Measurements from ENCODE around the gene MED25.
"Not testable (repeated sequence)": the region's sequence is repeated elsewhere in the genome, so short reads cannot be mapped to it uniquely, and the experiment has no call there.

The MED25 gene

GRCh38 chr19:49814010-49814409 is 4.1 kb upstream of the MED25 start:
- DNase-seq (no peak), ATAC-seq (replicated peaks) (no peak)
- Mint-ChIP-seq H3K27ac (peak overlapping the region; percentile 67), H3K27me3 (no peaks in the 10 kb centered on the region), H3K9me3 (no peaks in the 10 kb centered on the region), H3K4me1 (peaks cover 28 to 50% of the 10 kb centered on the region in 2 donors), H3K36me3 (peaks cover 2 to 5% of the 10 kb centered on the region in 2 donors), H3K4me3 (peak overlapping the region; percentile 66 to 92)

- Mint-ChIP-seq H3K27ac (no peak overlapping the region), H3K27me3 (no peaks in the 10 kb centered on the region), H3K4me1 (peaks cover 26 to 41% of the 10 kb centered on the region in 2 donors), H3K9me3 (no peaks in the 10 kb centered on the region), H3K36me3 (peaks cover 2 to 3% of the 10 kb centered on the region in 2 donors), H3K4me3 (peak overlapping the region in 1 of 2 donors; percentile 51)
- ATAC-seq (replicated peaks) = no peak
- no peak for DNase-seq
Measured at GRCh38 chr19:49816590-49816989, 1.5 kb upstream of the MED25 start.

GRCh38 chr19:49818649-49819370 is 721 bp downstream of the MED25 start:
- Mint-ChIP-seq H3K36me3 (peaks cover 2 to 10% of the 10 kb centered on the region in 2 donors), H3K9me3 (no peaks in the 10 kb centered on the region), H3K4me3 (peak overlapping the region; percentile 96), H3K27me3 (no peaks in the 10 kb centered on the region), H3K27ac (peak overlapping the region; percentile 99), H3K4me1 (peaks cover 20 to 25% of the 10 kb centered on the region in 2 donors)
- no peak for ATAC-seq (replicated peaks)
- no peak for DNase-seq

GRCh38 chr19:49819452-49820115 is 1.5 kb downstream of the MED25 start:
- Mint-ChIP-seq H3K27ac (peak overlapping the region; percentile 99), H3K36me3 (peaks cover 2 to 15% of the 10 kb centered on the region in 2 donors), H3K4me3 (peak overlapping the region; percentile 96), H3K4me1 (peaks cover 20 to 25% of the 10 kb centered on the region in 2 donors)
- H3K9me3 Mint-ChIP-seq; H3K27me3 Mint-ChIP-seq; DNase-seq; ATAC-seq (replicated peaks): not testable (repeated sequence)

GRCh38 chr19:49820125-49820524 is 2.0 kb downstream of the MED25 start:
- H3K27me3 Mint-ChIP-seq = no peaks in the 10 kb centered on the region
- no peak overlapping the region for H3K4me3 Mint-ChIP-seq
- peaks cover 20 to 25% of the 10 kb centered on the region in 2 donors for H3K4me1 Mint-ChIP-seq
- DNase-seq (no peak), ATAC-seq (replicated peaks) (no peak)
- H3K27ac Mint-ChIP-seq = no peak overlapping the region
- peaks cover 2 to 15% of the 10 kb centered on the region in 2 donors for H3K36me3 Mint-ChIP-seq
- no peaks in the 10 kb centered on the region for H3K9me3 Mint-ChIP-seq

GRCh38 chr19:49823472-49823871 is 5.4 kb downstream of the MED25 start:
- Mint-ChIP-seq H3K4me1 (peaks cover 17 to 19% of the 10 kb centered on the region in 2 donors), H3K27ac (no peak overlapping the region), H3K27me3 (no peaks in the 10 kb centered on the region), H3K4me3 (no peak overlapping the region), H3K36me3 (peaks cover 6 to 24% of the 10 kb centered on the region in 2 donors), H3K9me3 (no peaks in the 10 kb centered on the region)
- no peak for ATAC-seq (replicated peaks)
- DNase-seq = no peak

GRCh38 chr19:49824662-49825061 is 6.6 kb downstream of the MED25 start:
- no peak for ATAC-seq (replicated peaks)
- DNase-seq = no peak
- Mint-ChIP-seq H3K27ac (no peak overlapping the region), H3K9me3 (no peaks in the 10 kb centered on the region), H3K36me3 (peaks cover 6 to 29% of the 10 kb centered on the region in 2 donors), H3K4me1 (peaks cover 11% of the 10 kb centered on the region in 2 donors), H3K4me3 (no peak overlapping the region), H3K27me3 (no peaks in the 10 kb centered on the region)

GRCh38 chr19:49827034-49827433 is 8.9 kb downstream of the MED25 start:
- no peaks in the 10 kb centered on the region for H3K9me3 Mint-ChIP-seq
- no peaks in the 10 kb centered on the region for H3K27me3 Mint-ChIP-seq
- peaks cover 12% of the 10 kb centered on the region in 2 donors for H3K4me1 Mint-ChIP-seq
- no peak overlapping the region for H3K4me3 Mint-ChIP-seq
- peaks cover 16 to 33% of the 10 kb centered on the region in 2 donors for H3K36me3 Mint-ChIP-seq
- no peak for DNase-seq
- no peak overlapping the region for H3K27ac Mint-ChIP-seq
- ATAC-seq (replicated peaks) = no peak

DNA sequence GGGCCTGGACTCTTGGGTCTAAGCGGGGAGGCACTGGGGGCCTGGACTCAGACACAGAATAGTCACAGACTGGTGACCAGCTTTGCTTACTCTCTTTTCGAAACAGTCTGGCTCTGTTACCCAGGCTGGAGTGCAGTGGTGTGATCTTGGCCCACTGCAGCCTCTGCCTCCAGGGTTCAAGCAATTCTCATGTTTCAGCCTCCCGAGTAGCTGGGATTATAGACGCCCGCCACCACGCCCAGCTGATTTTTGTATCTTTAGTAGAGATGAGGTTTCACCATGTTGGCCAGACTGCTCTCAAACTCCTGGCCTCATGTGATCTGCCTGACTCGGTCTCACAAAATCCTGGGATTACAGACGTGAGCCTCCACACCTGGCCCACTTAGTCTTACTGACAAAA is 11.1 kb downstream of the MED25 start:
- Mint-ChIP-seq H3K4me1 (peaks cover 7 to 12% of the 10 kb centered on the region in 2 donors), H3K27ac (peak overlapping the region; percentile 49), H3K4me3 (no peak overlapping the region), H3K27me3 (no peaks in the 10 kb centered on the region), H3K36me3 (peaks cover 28 to 43% of the 10 kb centered on the region in 2 donors), H3K9me3 (no peaks in the 10 kb centered on the region)
- ATAC-seq (replicated peaks) = no peak
- DNase-seq = no peak

- no peak overlapping the region for H3K27ac Mint-ChIP-seq
- peaks cover 7 to 12% of the 10 kb centered on the region in 2 donors for H3K4me1 Mint-ChIP-seq
- H3K9me3 Mint-ChIP-seq = no peaks in the 10 kb centered on the region
- no peak overlapping the region for H3K4me3 Mint-ChIP-seq
- no peak for ATAC-seq (replicated peaks)
- no peak for DNase-seq
- no peaks in the 10 kb centered on the region for H3K27me3 Mint-ChIP-seq
- H3K36me3 Mint-ChIP-seq = peaks cover 31 to 44% of the 10 kb centered on the region in 2 donors
Measured at GRCh38 chr19:49829721-49830120, 11.6 kb downstream of the MED25 start.

GRCh38 chr19:49830766-49831165 is 12.7 kb downstream of the MED25 start:
- Mint-ChIP-seq H3K27ac (no peak overlapping the region), H3K27me3 (no peaks in the 10 kb centered on the region), H3K4me1 (peaks cover 7 to 12% of the 10 kb centered on the region in 2 donors), H3K4me3 (no peak overlapping the region), H3K36me3 (peaks cover 40 to 52% of the 10 kb centered on the region in 2 donors), H3K9me3 (no peaks in the 10 kb centered on the region)
- DNase-seq (no peak), ATAC-seq (replicated peaks) (no peak)

DNA sequence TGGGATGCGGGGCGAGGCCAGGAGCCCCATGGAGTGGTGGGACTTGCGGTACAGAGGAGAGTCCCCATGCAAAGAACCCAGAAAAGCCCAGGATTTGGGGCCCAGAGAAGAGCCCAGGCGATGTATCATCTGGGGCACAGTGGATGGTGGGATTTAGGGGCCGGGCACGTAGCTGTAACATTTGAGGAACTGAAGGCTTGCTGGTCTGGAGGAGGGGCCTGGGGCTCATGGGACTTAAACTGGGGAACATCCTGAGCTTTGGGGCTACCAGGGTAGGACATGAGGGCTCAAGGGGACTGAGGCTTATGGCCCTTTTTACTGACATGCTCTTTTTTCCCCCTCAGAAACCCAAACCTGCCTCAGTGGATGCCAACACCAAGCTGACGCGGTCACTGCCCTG is 13.5 kb downstream of the MED25 start:
- H3K4me3 Mint-ChIP-seq = no peak overlapping the region
- H3K36me3 Mint-ChIP-seq = peaks cover 37 to 50% of the 10 kb centered on the region in 2 donors
- no peaks in the 10 kb centered on the region for H3K27me3 Mint-ChIP-seq
- ATAC-seq (replicated peaks) (no peak), DNase-seq (no peak)
- H3K4me1 Mint-ChIP-seq = peaks cover 5 to 12% of the 10 kb centered on the region in 2 donors
- H3K9me3 Mint-ChIP-seq = no peaks in the 10 kb centered on the region
- peak overlapping the region; percentile 21 for H3K27ac Mint-ChIP-seq

GRCh38 chr19:49832556-49832955 is 14.5 kb downstream of the MED25 start:
- no peak overlapping the region for H3K27ac Mint-ChIP-seq
- H3K36me3 Mint-ChIP-seq = peaks cover 45 to 51% of the 10 kb centered on the region in 2 donors
- H3K4me1 Mint-ChIP-seq = peaks cover 4 to 17% of the 10 kb centered on the region in 2 donors
- H3K4me3 Mint-ChIP-seq = no peak overlapping the region
- ATAC-seq (replicated peaks) = no peak
- no peaks in the 10 kb centered on the region for H3K9me3 Mint-ChIP-seq
- no peaks in the 10 kb centered on the region for H3K27me3 Mint-ChIP-seq
- DNase-seq = no peak

GRCh38 chr19:49833599-49833998 is 15.5 kb downstream of the MED25 start:
- ATAC-seq (replicated peaks) (no peak), DNase-seq (no peak)
- H3K4me1 Mint-ChIP-seq = peaks cover 4 to 16% of the 10 kb centered on the region in 2 donors
- no peaks in the 10 kb centered on the region for H3K27me3 Mint-ChIP-seq
- peaks cover 54 to 60% of the 10 kb centered on the region in 2 donors for H3K36me3 Mint-ChIP-seq
- no peaks in the 10 kb centered on the region for H3K9me3 Mint-ChIP-seq
- H3K4me3 Mint-ChIP-seq = no peak overlapping the region
- H3K27ac Mint-ChIP-seq = no peak overlapping the region

- ATAC-seq (replicated peaks) = no peak
- H3K4me1 Mint-ChIP-seq = peaks cover 4 to 12% of the 10 kb centered on the region in 2 donors
- H3K4me3 Mint-ChIP-seq = no peak overlapping the region
- no peaks in the 10 kb centered on the region for H3K27me3 Mint-ChIP-seq
- peaks cover 67 to 68% of the 10 kb centered on the region in 2 donors for H3K36me3 Mint-ChIP-seq
- no peak overlapping the region for H3K27ac Mint-ChIP-seq
- no peaks in the 10 kb centered on the region for H3K9me3 Mint-ChIP-seq
- DNase-seq = no peak
Measured at GRCh38 chr19:49835562-49835961, 17.5 kb downstream of the MED25 start.
